Thymus (tissue), 11 donors: ENCODE results near the gene MASP1. TPM values are rescaled to one million over a fixed set of nuclear protein-coding genes. Genes with fewer than 3 reads are reported as not detected.

Source experiments
- DNase-seq, 9 donors: peaks; one replicate each; pipeline ENCODE4 v3.0.0-alpha.2; 2013; ENCODE audit warnings: low spot score in 9 of 9, low read depth in 6 of 9, missing footprints in 1 of 9
- H3K27ac ChIP-seq, 2 donors: one replicate each; pipeline ENCODE4 v1.5.1; 2013; ENCODE audit warnings: control low read depth in 1 of 2, low read depth in 1 of 2, low read length in 1 of 2, mild to moderate bottlenecking in 1 of 2, moderate library complexity in 1 of 2
- H3K27me3 ChIP-seq, 2 donors: one replicate each; pipeline ENCODE4 v1.5.1; 2013; ENCODE audit warnings: low read length in 1 of 2; ENCODE audit not compliant: control insufficient read depth in 2 of 2, insufficient read depth in 1 of 2
- H3K36me3 ChIP-seq, 2 donors: one replicate each; pipeline ENCODE4 v1.5.1; 2013; ENCODE audit warnings: low read length in 1 of 2, mild to moderate bottlenecking in 1 of 2, moderate library complexity in 1 of 2; ENCODE audit not compliant: control insufficient read depth in 2 of 2, insufficient read depth in 2 of 2
- H3K4me1 ChIP-seq, 2 donors: one replicate each; pipeline ENCODE4 v1.5.1; 2013; ENCODE audit warnings: low read length in 2 of 2; ENCODE audit not compliant: control insufficient read depth in 2 of 2, insufficient read depth in 2 of 2
- H3K4me3 ChIP-seq, 2 donors: one replicate each; pipeline ENCODE4 v1.5.1; 2013; ENCODE audit warnings: low read length in 2 of 2, control low read depth in 1 of 2, mild to moderate bottlenecking in 1 of 2
- H3K9me3 ChIP-seq, 2 donors: one replicate each; pipeline ENCODE4 v1.5.1; 2013; ENCODE audit warnings: low read length in 1 of 2, mild to moderate bottlenecking in 1 of 2; ENCODE audit not compliant: control insufficient read depth in 2 of 2, insufficient read depth in 1 of 2
- WGBS: extraction: QIAGEN DNeasy Blood & Tissue Kit; methylation state at CpG from one replicate; pipeline ENCODE4 v1.1.7; 2013; 5-methylcytosine and 5-hydroxymethylcytosine counted together
- polyA plus RNA-seq: library from polyadenylated mRNA; stranded (reverse); fragments of 200-250 nt; gene quantifications from one replicate; pipeline ENCODE4 v1.2.3, GENCODE V29; 2013
- total RNA-seq: library from RNA; stranded (reverse); fragments of 120-200 nt; gene quantifications from one replicate; pipeline ENCODE4 v1.2.4, GENCODE V29; 2013
- donor health status: healthy.

The MASP1 gene
- total and polyA plus RNA-seq, 2 donors = 0.14 to 0.18 TPM

DNA sequence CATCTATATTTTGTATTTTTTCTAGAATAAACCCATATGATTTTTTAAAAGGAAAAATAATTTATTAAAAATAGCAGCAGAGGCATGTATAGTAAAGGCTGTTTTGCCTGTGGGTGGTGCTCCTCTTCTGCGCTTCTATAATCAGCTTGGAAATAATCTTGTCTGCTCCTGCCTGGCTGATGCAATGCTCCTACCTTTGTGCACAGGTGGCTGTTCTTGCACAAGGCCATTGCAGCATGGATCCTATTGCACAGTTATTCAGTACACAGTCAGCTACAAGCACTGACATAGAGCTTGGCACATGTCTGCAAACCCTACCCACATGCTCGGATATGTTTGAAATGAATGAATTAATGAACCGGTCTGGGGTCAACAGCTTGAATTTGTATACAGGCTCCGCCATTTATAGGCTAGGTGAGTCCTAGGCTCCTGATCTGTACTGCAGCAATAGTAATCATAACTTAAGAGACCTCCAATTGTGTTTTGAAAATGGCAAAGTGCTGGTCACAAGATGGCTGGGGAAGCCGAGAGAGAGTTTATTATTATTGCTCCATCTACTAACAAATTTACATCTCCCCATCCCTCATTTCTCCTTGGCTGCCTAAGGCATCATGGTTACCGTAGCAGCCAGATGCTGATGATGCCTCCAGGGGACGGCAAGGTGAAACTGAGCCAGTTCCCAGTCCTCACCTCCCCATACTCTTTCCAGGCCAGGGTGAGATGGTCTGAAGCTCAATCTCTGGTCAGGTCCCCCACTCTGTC lies 94.8 kb downstream of the MASP1 start:
- Histone ChIP-seq H3K4me3 (no peak overlapping the region), H3K27me3 (peaks cover 0 to 4% of the 10 kb centered on the region in 2 donors), H3K9me3 (no peaks in the 10 kb centered on the region), H3K27ac (no peak overlapping the region), H3K36me3 (no peaks in the 10 kb centered on the region), H3K4me1 (no peaks in the 10 kb centered on the region)
- 95% methylated on average over 7 of the region's 7 CpGs for WGBS
- no peak for DNase-seq

DNA sequence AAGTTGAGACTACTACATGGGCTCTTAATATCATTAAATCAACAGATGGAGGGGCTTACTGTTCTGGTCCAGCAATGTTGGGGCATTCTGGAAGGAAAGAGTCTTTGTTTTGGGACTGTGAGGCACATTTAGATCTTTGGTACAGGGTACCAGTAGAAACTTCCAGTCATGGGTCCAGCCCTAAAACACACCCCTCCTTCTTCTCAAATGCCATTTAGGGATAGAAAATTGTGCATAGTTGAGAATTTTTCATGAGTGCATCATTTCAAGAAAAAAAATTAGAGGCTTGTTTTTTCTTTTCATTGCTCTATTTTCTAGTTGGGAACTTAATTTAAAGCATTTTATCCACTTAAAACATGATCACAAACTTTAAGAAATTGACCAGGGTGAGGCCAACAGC lies 98.4 kb downstream of the MASP1 start:
- Histone ChIP-seq H3K27me3 (peaks cover 0 to 4% of the 10 kb centered on the region in 2 donors), H3K4me1 (no peaks in the 10 kb centered on the region), H3K9me3 (no peaks in the 10 kb centered on the region), H3K4me3 (no peak overlapping the region), H3K27ac (no peak overlapping the region), H3K36me3 (no peaks in the 10 kb centered on the region)
- no peak for DNase-seq

DNA sequence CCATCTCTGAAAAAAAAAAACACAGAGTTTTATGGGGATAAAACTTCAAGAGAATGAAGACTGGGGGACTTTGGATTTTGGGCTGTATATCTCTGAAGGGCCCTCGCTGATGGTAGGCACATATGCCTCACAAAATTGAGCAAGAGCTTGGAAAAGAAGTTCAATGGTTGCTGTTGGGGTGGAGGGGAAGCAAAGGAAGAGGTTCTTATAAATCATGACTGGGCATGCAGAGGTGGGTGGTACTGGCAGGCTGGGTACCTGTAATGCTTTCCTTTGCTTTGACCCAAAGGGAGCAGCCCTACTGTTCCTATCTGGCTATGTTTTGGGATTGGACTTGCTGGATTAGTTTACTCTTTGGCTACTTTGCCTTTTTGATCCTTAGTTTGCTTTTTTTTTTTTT lies 100.3 kb downstream of the MASP1 start:
- H3K27ac ChIP-seq = no peak overlapping the region
- WGBS = 90% methylated on average over 1 of the region's 1 CpG
- H3K36me3 ChIP-seq = no peaks in the 10 kb centered on the region
- peaks cover 0 to 4% of the 10 kb centered on the region in 2 donors for H3K27me3 ChIP-seq
- H3K9me3 ChIP-seq = no peaks in the 10 kb centered on the region
- no peaks in the 10 kb centered on the region for H3K4me1 ChIP-seq
- no peak for DNase-seq
- H3K4me3 ChIP-seq = no peak overlapping the region

DNA sequence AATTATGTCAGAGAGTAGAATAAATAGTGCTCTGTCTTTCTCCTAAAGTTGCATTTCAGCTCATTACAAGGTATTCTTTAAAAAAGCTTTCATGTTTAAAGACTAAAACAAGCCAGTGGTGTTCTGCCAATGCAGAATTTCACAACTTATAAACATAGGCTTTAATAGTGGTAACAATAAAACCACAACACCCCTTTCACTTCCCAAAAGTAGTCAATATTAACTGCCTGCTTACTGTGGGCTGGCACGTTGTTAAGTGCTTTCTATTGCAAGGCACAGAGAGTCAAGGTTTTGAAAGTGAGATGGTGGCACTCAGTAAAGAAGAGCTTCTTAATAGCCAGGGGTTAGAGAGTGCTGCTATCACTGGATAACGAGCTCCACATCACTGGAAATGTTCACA lies 102.6 kb downstream of the MASP1 start:
- Histone ChIP-seq H3K27ac (no peak overlapping the region), H3K36me3 (no peaks in the 10 kb centered on the region), H3K27me3 (peaks cover 0 to 1% of the 10 kb centered on the region in 2 donors), H3K4me3 (no peak overlapping the region), H3K9me3 (no peaks in the 10 kb centered on the region), H3K4me1 (no peaks in the 10 kb centered on the region)
- 38% methylated on average over 2 of the region's 2 CpGs for WGBS
- DNase-seq = no peak

DNA sequence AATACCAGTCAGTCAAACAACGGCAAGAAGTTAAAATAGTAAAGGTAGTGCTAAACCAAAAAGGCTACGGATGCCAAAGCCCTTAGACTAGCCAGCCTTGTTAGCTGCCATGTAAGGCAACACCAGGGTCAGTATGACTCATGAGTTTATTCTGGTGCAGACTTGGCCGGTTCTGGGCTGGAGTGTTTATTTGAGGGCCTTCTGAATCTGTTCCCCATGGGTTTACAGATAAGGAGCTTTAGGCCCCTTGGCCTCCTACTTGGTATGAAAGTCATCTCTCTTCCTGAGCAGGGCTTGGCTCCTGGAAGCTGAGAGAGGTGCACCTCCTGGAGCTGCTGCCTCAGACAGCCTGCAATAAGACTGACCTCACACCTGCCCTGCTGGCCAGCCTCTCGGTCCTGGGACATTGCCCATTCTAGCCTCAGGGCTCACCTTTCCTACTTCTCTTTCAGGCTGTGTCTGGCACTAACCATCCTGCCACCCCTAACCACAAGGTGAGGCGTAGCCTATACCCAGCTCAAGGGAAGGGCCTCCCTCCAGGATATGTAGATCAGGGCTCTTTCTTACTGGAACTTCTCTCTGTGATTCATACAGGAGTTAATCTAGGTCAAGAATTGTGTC lies 104.6 kb downstream of the MASP1 start:
- Histone ChIP-seq H3K27me3 (no peaks in the 10 kb centered on the region), H3K27ac (no peak overlapping the region), H3K4me1 (no peaks in the 10 kb centered on the region), H3K9me3 (no peaks in the 10 kb centered on the region), H3K36me3 (no peaks in the 10 kb centered on the region), H3K4me3 (no peak overlapping the region)
- no peak for DNase-seq
- 93% methylated on average over 5 of the region's 5 CpGs for WGBS

DNA sequence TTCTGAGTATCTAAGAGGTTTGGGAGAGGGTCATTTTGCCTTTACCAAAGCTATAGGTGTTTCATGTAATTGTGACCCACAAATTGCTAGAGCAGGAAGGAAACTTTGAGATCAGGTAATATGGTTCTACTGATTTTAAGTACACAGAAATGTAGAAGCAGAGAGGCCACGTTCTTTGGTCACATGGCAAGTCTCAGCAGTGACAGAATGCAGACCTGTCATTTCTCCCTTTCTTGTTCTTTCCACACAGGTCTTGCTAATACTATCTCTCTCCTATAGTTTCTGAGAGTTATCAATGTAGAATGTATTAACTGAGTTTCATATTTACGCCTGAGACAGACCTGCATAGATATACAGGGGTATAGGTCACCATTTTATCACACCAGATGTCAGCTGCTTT lies 105.2 kb downstream of the MASP1 start:
- Histone ChIP-seq H3K36me3 (no peaks in the 10 kb centered on the region), H3K4me3 (no peak overlapping the region), H3K9me3 (no peaks in the 10 kb centered on the region), H3K4me1 (no peaks in the 10 kb centered on the region), H3K27me3 (no peaks in the 10 kb centered on the region), H3K27ac (no peak overlapping the region)
- no peak for DNase-seq
- 87% methylated on average over 2 of the region's 2 CpGs for WGBS

DNA sequence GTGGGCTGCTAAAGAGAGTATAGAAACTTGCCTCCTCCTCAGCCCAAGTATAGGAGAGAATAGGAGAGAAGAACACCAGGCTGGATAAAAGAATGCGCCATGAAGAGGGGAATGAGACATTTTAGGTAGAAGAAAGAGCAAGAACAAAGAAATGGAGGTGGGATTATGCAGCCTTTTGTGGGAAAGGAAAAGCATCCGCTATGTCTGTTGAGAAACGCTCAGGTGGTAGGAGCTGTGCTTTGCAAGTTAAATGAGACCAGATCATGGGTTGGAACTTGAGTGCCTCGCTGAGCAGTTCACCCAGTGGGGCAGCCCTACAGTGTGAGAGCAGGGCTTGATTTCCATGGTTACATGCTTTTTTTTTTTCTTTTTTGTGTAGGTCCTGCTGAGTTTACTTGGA lies 105.8 kb downstream of the MASP1 start:
- Histone ChIP-seq H3K4me1 (no peaks in the 10 kb centered on the region), H3K4me3 (no peak overlapping the region), H3K36me3 (no peaks in the 10 kb centered on the region), H3K9me3 (no peaks in the 10 kb centered on the region), H3K27ac (no peak overlapping the region), H3K27me3 (no peaks in the 10 kb centered on the region)
- WGBS = 96% methylated on average over 4 of the region's 4 CpGs
- DNase-seq = no peak

Other genes with a start within 250 kb of the MASP1 start
- 36.6 TPM for gene RPL39L, start 152.2 kb downstream of the MASP1 start, total RNA-seq
- 7.6 TPM for gene RPL39L, start 152.2 kb downstream of the MASP1 start, polyA plus RNA-seq
- gene RTP1, start 94.3 kb downstream of the MASP1 start, total RNA-seq = 0.05 TPM
- gene RTP1, start 94.3 kb downstream of the MASP1 start, polyA plus RNA-seq = 0.02 TPM
- 9.3 TPM for gene RTP4, start 76.6 kb upstream of the MASP1 start, total RNA-seq
- gene RTP4, start 76.6 kb upstream of the MASP1 start, polyA plus RNA-seq = 12.9 TPM